HEK293T (cell line): ENCODE results near the gene SCAF4.

Experiments used
- BHLHE40 ChIP-seq: fragments of 450-650 bp; IDR thresholded peaks from 2 replicates; pipeline ENCODE4 v1.6.1; 2016; ENCODE audit warnings: mild to moderate bottlenecking, moderate library complexity, borderline replicate concordance
- CTBP1 ChIP-seq: fragments of 450-650 bp; IDR thresholded peaks from 2 replicates; pipeline ENCODE4 v1.6.1; 2016; ENCODE audit warnings: borderline replicate concordance
- ELF4 ChIP-seq: fragments of 450-650 bp; IDR thresholded peaks from 2 replicates; pipeline ENCODE4 v1.6.1; 2017; ENCODE audit warnings: antibody characterized with exemption
- FOXA1 ChIP-seq: fragments of 450-650 bp; IDR thresholded peaks from 2 replicates; pipeline ENCODE4 v1.6.1; 2016; ENCODE audit warnings: mild to moderate bottlenecking
- FOXK2 ChIP-seq: fragments of 450-650 bp; IDR thresholded peaks from 2 replicates; pipeline ENCODE4 v1.6.1; 2016; ENCODE audit warnings: mild to moderate bottlenecking
- NFRKB ChIP-seq: fragments of 450-650 bp; IDR thresholded peaks from 2 replicates; pipeline ENCODE4 v1.6.1; 2016; ENCODE audit warnings: mild to moderate bottlenecking, moderate library complexity
- PKNOX1 ChIP-seq: fragments of 450-650 bp; IDR thresholded peaks from 2 replicates; pipeline ENCODE4 v1.6.1; 2016
- SP1 ChIP-seq: fragments of 450-650 bp; IDR thresholded peaks from 2 replicates; pipeline ENCODE4 v1.6.1; 2017
- SUZ12 ChIP-seq: fragments of 450-650 bp; IDR thresholded peaks from 2 replicates; pipeline ENCODE4 v1.6.1; 2016; ENCODE audit warnings: mild to moderate bottlenecking
- TARDBP ChIP-seq: fragments of 450-650 bp; IDR thresholded peaks from 2 replicates; pipeline ENCODE4 v1.6.1; 2016
- ZNF384 ChIP-seq: fragments of 450-650 bp; IDR thresholded peaks from 2 replicates; pipeline ENCODE4 v1.6.1; 2016

GRCh38 chr21:31752967-31753366 lies 21.0 kb upstream of the SCAF4 start:
- TF ChIP-seq TARDBP (no peak), CTBP1 (no peak), NFRKB (no peak), SUZ12 (no peak), ZNF384 (no peak), FOXK2 (no peak), BHLHE40 (no peak), PKNOX1 (no peak), ELF4 (no peak), FOXA1 (no peak), SP1 (no peak)
